NCI-H2107 treated with DMSO at 0.1 percent for 48 hours (cell line): ENCODE data around the gene SPATA6L.

Source experiments
- DNase-seq: peaks from one replicate; lab custom pipeline; 2025; ENCODE audit not compliant: unreplicated experiment; lab: John Stamatoyannopoulos, UW

Gene SPATA6L

GRCh38 chr9:4590430-4591122, 75.7 kb downstream of the SPATA6L start:
- DNase-seq = no peak

- no peak for DNase-seq
Observed at GRCh38 chr9:4588721-4589120, 77.6 kb downstream of the SPATA6L start.

GRCh38 chr9:4585135-4585534, 81.1 kb downstream of the SPATA6L start:
- DNase-seq = no peak

DNA sequence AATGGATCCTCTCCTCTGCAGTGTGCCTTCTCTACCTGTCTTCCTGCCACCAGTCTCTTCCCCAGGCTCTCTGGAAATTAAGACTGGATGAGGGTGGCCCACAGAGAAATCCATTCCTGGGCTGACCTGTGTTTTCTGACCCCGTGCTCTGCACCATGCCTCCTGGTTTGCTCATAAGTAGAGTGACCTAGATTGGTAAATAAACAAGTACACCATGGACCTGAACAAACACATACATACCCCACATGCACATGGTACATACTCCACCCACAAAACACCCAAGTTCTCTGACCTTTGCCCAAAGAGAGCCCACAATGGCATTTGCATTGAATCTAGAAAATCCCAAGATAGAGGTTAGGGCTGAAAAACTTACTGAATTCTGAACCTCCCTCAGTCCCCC, 81.6 kb downstream of the SPATA6L start:
- DNase-seq = no peak

- DNase-seq = no peak
Observed at GRCh38 chr9:4583001-4583400, 83.3 kb downstream of the SPATA6L start.

DNA sequence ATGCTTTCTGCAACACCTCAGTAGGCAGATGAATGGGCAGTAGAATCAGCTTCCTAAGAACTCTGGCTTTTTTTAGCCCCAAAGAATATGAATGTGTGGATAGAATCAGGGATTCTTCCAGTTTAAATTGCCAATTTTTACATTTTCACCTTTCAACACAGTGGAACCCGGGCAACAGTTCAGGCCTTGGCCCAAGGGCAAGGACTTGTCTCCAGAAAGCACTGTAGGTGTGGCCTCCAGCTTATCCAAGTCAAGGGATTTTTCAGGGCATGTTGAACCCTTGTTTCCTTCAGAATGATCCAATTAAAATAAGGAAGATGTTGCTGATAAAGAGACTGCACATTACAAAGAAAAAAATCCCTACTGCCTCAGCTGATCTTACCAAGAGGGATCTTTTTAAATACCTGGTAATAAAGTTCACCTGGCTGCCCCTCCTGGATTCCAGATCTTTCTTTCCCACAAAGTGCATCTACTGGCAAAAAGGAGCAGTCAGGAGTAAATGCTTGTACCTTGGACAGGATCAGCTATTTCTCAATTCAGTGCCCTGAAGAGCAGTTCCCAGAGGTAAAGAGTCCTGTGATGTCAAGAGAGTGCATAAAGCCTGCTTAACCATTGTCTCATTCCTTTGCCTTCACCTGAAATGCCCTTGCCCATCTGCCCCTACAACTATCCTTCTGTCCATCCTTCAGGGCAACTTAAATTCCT, 84.3 kb downstream of the SPATA6L start:
- DNase-seq = no peak

GRCh38 chr9:4581035-4581760, 85.1 kb downstream of the SPATA6L start:
- DNase-seq = no peak

GRCh38 chr9:4579001-4579400, 87.3 kb downstream of the SPATA6L start:
- no peak for DNase-seq

DNA sequence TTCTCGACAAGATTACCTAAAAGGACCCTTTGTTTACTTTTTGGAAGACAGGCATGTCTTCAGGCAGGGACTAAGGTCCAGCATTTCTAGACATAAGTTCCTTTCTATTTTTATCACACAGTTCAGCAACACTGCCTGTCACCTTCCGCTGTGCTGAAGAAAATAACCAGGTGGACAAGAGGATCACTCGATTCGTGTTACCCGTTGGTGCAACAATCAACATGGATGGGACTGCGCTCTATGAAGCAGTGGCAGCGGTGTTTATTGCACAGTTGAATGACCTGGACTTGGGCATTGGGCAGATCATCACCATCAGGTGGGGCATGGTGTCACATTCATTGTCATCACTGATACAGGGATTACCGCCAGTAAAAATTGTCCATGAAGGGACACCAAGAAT, 89.8 kb downstream of the SPATA6L start:
- DNase-seq = no peak

DNA sequence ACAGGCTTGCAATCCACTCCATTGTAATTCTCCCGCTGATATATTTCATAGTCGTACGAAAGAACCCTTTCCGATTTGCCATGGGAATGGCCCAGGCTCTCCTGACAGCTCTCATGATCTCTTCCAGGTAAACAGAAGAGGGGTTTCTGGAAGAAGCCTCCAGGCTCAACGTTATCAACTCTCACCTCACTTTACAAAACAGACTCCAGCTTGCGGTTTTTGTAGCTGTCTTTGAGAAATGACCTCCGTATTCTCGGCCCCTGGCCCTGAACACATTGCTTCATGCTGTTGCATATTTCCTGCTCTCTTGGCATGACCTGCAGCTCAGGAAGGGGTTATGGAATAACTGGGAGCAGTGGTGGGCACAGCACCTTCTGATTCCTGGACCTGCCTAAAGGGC, 90.3 kb downstream of the SPATA6L start:
- no peak for DNase-seq

DNA sequence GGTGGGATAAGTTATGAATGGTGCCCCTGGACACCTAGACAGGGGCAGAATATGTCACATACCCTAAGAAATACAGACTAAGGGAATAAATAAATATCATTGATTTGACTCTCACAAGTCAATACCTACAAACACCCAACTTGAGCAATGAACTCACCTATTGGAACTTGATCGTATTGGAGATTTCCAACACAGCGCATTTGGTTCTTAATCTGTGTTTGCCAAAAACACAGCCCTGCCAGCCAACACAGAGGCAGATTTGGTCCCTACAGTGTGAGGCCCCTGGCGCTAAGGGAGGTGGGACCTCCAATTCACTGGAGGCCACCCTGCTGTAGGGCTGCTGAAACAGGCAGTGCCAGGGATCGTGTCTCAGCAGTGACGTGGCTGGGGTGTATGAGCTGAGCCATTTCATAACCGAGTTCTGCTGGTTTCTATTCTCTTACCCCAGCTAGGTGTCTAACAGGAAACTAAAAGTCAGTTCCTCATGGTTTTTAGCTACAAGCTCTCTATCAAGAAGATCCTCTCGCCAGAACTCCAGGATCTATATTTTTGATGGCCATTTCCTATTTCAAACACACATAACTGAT, 91.5 kb downstream of the SPATA6L start:
- DNase-seq = no peak

- peak; percentile 25 for DNase-seq
Observed at GRCh38 chr9:4573634-4574389, 92.5 kb downstream of the SPATA6L start.

DNA sequence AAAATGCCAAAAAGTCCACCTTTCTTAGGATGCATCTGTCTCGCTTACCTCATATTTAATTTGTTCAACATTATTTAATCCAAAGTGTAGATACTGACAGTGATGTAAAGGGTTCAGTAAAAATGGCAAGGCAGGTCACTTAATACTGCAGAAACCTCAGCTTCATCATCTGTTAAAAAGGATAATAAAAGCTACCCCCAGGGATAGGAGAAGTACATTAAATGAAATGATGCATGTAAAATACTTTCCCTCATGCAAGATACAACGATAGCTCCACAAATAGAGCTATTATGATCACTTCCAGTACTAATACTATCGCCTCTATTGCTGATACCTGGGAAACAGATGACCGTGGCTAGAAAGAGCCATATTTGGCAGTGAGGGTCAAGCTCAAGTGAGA, 93.1 kb downstream of the SPATA6L start:
- no peak for DNase-seq

- no peak for DNase-seq
Observed at GRCh38 chr9:4572184-4572826, 94.0 kb downstream of the SPATA6L start.

GRCh38 chr9:4569101-4569500, 97.2 kb downstream of the SPATA6L start:
- DNase-seq = no peak

DNA sequence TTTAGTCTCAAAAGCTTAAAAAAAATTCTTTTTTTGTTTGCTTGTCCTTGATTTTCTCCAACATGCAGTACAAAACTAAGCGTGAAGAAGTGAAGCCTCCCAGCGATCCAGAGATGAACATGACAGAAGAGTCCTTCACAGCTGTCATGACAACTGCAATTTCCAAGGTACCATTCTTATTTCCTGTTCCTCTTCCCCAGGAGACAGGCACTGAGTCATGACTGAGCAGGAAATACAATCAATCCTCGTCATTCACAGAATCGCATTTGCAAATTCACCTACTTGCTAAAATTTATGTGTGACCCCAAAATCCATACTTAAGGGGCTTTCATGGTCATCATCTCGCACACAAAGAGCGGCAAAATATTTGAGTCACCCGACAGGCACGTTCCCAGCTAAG, 98.7 kb downstream of the SPATA6L start:
- no peak for DNase-seq

- no peak for DNase-seq
Observed at GRCh38 chr9:4566806-4567205, 99.5 kb downstream of the SPATA6L start.

- no peak for DNase-seq
Observed at GRCh38 chr9:4563105-4563504, 103.2 kb downstream of the SPATA6L start.

DNA sequence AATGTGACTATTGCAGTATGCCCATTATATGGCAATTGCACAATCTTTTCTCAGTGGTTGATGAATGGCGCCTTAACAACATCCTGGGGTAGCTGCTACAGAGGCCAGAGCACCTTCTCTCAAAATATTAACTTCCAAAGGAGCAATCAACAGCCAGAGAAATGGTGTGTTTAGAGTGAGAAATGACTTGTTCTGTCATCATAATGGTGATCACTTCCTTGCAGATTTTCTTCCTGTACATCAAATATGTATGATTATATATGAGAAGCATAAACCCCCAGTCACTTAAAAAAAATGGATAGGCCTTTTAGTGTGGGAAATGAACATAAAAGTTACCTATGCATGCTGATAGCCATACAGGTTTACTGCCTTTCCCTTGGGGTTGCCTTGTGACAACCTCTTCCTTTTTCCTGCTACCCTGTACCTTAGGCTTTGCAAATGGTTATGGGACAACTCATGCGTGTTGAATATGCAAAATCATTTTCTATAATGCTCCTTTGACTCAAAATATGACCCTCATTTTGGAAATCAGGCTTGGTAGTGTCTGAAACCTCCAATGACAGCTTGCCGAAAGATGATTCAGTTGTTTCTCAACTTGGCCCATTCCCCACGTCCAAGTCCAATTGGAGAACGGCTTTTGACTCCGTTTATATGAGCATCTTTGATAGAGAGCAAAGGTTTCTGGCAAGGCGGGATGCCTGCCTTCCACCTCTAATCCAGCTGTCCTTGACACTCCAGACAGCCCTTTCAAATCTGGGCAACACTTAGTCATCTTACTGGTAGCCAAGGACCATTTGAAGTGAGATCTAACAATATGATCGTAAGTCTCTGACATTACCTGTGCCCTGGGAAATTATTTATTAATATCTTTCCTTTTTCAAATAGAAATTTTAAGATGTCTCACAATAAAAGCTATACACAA, 106.8 kb downstream of the SPATA6L start:
- no peak for DNase-seq
